Skeletal muscle satellite cell (primary cell): ENCODE results near the gene TSC2.

Experiments used
- H3K27me3 ChIP-seq: 2 replicates; pipeline ENCODE4 v1.7.0; 2013; ENCODE audit warnings: low read length; ENCODE audit not compliant: control insufficient read depth, insufficient read depth
- H3K36me3 ChIP-seq: 2 replicates; pipeline ENCODE4 v1.7.0; 2013; ENCODE audit warnings: mild to moderate bottlenecking, control low read depth, low read length; ENCODE audit not compliant: insufficient read depth
- H3K4me1 ChIP-seq: 2 replicates; pipeline ENCODE4 v1.7.0; 2013; ENCODE audit warnings: low read length; ENCODE audit not compliant: control insufficient read depth, insufficient read depth
- H3K4me2 ChIP-seq: 2 replicates; pipeline ENCODE4 v1.7.0; 2013; ENCODE audit warnings: mild to moderate bottlenecking, low read length
- H3K4me3 ChIP-seq: 2 replicates; pipeline ENCODE4 v1.7.0; 2013; ENCODE audit warnings: low read length
- H3K9ac ChIP-seq: 2 replicates; pipeline ENCODE4 v1.7.0; 2013; ENCODE audit warnings: mild to moderate bottlenecking, low read depth, low read length, moderate library complexity
- H3K9me3 ChIP-seq: replicated peaks from 2 replicates; pipeline ENCODE4 v1.7.0; 2013; ENCODE audit warnings: mild to moderate bottlenecking, control low read depth, low read length

TSC2 gene

GRCh38 chr16:2054543-2055245 is 6.9 kb downstream of the TSC2 start:
- no peaks in the 10 kb centered on the region for H3K9me3 ChIP-seq
- H3K27me3 ChIP-seq: no peaks in the 10 kb centered on the region
- no peak overlapping the region for H3K4me2 ChIP-seq
- H3K9ac ChIP-seq: no peak overlapping the region
- H3K4me1 ChIP-seq: no peaks in the 10 kb centered on the region
- peaks cover 65% of the 10 kb centered on the region for H3K36me3 ChIP-seq
- no peak overlapping the region for H3K4me3 ChIP-seq

- H3K4me2 ChIP-seq: no peak overlapping the region
- H3K36me3 ChIP-seq: peaks cover 71% of the 10 kb centered on the region
- H3K9me3 ChIP-seq: no peaks in the 10 kb centered on the region
- H3K4me3 ChIP-seq: no peak overlapping the region
- no peak overlapping the region for H3K9ac ChIP-seq
- no peaks in the 10 kb centered on the region for H3K27me3 ChIP-seq
- H3K4me1 ChIP-seq: no peaks in the 10 kb centered on the region
Observed at GRCh38 chr16:2056077-2056476, 8.3 kb downstream of the TSC2 start.

GRCh38 chr16:2056681-2057407 is 9.1 kb downstream of the TSC2 start:
- Histone ChIP-seq H3K9ac (no peak overlapping the region), H3K27me3 (no peaks in the 10 kb centered on the region), H3K4me1 (no peaks in the 10 kb centered on the region), H3K4me3 (no peak overlapping the region), H3K4me2 (no peak overlapping the region), H3K9me3 (no peaks in the 10 kb centered on the region), H3K36me3 (peaks cover 67% of the 10 kb centered on the region)

GRCh38 chr16:2057438-2057837 is 9.7 kb downstream of the TSC2 start:
- no peak overlapping the region for H3K4me3 ChIP-seq
- no peaks in the 10 kb centered on the region for H3K4me1 ChIP-seq
- H3K36me3 ChIP-seq: peaks cover 66% of the 10 kb centered on the region
- H3K9me3 ChIP-seq: no peaks in the 10 kb centered on the region
- H3K4me2 ChIP-seq: no peak overlapping the region
- H3K9ac ChIP-seq: no peak overlapping the region
- H3K27me3 ChIP-seq: no peaks in the 10 kb centered on the region

DNA sequence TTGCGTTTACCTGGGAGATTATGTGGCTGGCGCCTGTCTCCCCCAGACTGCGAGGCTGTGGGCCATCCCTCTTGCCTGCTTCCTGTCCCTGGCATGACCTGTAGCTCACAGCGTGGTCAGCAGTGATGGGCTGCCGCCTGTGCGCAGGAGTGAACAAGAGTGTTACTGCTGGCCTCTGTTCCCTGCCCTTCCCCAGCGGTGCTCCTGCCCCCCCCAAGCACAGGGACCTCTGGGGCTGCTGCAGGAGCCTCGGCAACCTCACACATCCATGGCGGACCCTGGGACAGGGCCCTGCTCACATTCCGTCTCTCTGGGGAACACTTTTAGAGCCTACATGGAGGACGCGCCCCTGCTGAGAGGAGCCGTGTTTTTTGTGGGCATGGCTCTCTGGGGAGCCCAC is 10.6 kb downstream of the TSC2 start:
- no peaks in the 10 kb centered on the region for H3K4me1 ChIP-seq
- no peak overlapping the region for H3K4me2 ChIP-seq
- H3K9ac ChIP-seq: no peak overlapping the region
- peaks cover 65% of the 10 kb centered on the region for H3K36me3 ChIP-seq
- H3K27me3 ChIP-seq: no peaks in the 10 kb centered on the region
- H3K9me3 ChIP-seq: no peaks in the 10 kb centered on the region
- no peak overlapping the region for H3K4me3 ChIP-seq

DNA sequence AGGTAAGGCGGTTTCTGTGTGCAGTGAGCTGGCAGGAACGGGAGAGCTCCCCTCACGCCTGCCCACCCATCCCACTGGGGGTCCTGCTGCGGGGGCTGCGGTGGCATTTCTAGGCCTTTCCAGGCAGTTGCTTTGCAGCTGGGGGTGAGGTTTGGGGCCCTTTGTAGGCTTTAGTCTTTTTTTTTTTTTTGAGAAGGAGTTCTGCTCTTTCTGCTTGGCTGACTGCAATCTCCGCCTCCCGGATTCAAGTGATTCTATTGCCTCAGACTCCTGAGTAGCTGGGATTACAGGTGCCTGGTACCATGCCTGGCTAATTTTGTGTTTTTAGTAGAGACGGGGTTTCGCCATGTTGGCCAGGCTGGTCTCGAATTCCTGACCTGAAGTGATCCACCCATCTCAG is 11.1 kb downstream of the TSC2 start:
- H3K9ac ChIP-seq: no peak overlapping the region
- peaks cover 65% of the 10 kb centered on the region for H3K36me3 ChIP-seq
- no peak overlapping the region for H3K4me2 ChIP-seq
- H3K27me3 ChIP-seq: no peaks in the 10 kb centered on the region
- H3K9me3 ChIP-seq: no peaks in the 10 kb centered on the region
- H3K4me3 ChIP-seq: no peak overlapping the region
- H3K4me1 ChIP-seq: no peaks in the 10 kb centered on the region

DNA sequence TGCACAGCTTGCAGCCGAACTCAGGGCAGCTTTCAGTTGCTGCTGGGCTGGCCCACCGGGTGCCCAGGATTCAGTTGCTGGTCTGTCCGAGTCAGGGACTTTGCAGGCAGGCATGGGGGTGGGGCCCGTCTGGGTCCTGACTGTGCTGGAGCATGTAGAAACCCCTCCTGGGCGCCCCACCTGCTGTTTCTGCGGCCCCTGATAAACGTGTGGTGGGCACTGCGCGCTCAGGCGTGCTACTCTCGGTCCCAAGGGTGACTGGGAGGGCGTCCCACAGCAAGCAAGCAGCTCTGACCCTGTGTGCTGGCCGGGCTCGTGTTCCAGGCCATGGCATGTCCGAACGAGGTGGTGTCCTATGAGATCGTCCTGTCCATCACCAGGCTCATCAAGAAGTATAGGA is 12.6 kb downstream of the TSC2 start:
- Histone ChIP-seq H3K4me1 (no peaks in the 10 kb centered on the region), H3K4me3 (no peak overlapping the region), H3K9me3 (no peaks in the 10 kb centered on the region), H3K27me3 (no peaks in the 10 kb centered on the region), H3K4me2 (no peak overlapping the region), H3K9ac (no peak overlapping the region), H3K36me3 (peaks cover 64% of the 10 kb centered on the region)

DNA sequence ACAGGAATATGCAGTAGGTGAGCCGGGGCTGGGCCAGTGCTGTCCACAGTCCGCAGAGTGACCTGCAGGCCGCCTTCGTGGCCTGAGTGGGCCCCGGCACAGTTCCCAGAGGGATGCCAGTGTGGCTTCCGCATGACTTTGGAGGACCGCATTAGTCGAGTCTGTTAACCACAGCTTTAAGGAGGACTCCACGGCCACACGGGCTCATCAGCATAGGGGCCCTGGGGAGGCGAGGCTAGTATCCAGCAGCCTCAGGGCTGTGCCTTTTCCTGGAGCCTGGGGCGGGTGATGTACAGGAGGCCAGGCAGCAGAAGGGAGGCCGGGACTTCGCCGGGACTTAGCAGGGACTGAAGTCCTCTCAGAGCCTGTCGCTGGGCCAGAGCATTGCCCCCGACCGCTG is 13.2 kb downstream of the TSC2 start:
- Histone ChIP-seq H3K9ac (no peak overlapping the region), H3K36me3 (peaks cover 71% of the 10 kb centered on the region), H3K9me3 (no peaks in the 10 kb centered on the region), H3K27me3 (no peaks in the 10 kb centered on the region), H3K4me1 (no peaks in the 10 kb centered on the region), H3K4me3 (no peak overlapping the region), H3K4me2 (no peak overlapping the region)

- Histone ChIP-seq H3K4me3 (no peak overlapping the region), H3K4me1 (no peaks in the 10 kb centered on the region), H3K27me3 (no peaks in the 10 kb centered on the region), H3K4me2 (no peak overlapping the region), H3K9ac (no peak overlapping the region), H3K36me3 (peaks cover 70% of the 10 kb centered on the region), H3K9me3 (no peaks in the 10 kb centered on the region)
Observed at GRCh38 chr16:2061526-2061925, 13.7 kb downstream of the TSC2 start.

GRCh38 chr16:2062801-2063200 is 15.0 kb downstream of the TSC2 start:
- Histone ChIP-seq H3K27me3 (no peaks in the 10 kb centered on the region), H3K9ac (no peak overlapping the region), H3K4me1 (no peaks in the 10 kb centered on the region), H3K36me3 (peaks cover 66% of the 10 kb centered on the region), H3K4me3 (no peak overlapping the region), H3K4me2 (no peak overlapping the region), H3K9me3 (no peaks in the 10 kb centered on the region)

GRCh38 chr16:2063861-2064260 is 16.1 kb downstream of the TSC2 start:
- peaks cover 59% of the 10 kb centered on the region for H3K36me3 ChIP-seq

More at GRCh38 chr16:2063861-2064260, 16.1 kb downstream of the TSC2 start:
- Histone ChIP-seq H3K27me3 (no peaks in the 10 kb centered on the region), H3K9me3 (no peaks in the 10 kb centered on the region), H3K9ac (no peak overlapping the region), H3K4me2 (no peak overlapping the region), H3K4me1 (no peaks in the 10 kb centered on the region), H3K4me3 (no peak overlapping the region)
